WTC11 (cell line): ENCODE measurements around the gene ASZ1. TPM values are rescaled to one million over a fixed set of nuclear protein-coding genes. Genes with fewer than 3 reads are reported as not detected.
A peak's percentile ranks its signal among the peaks of the same experiment; 100 is the strongest.

ENCODE experiments used
- ATAC-seq: fragments of 200-7000 bp; cut with Tn5 transposase; 2 replicates; pipeline ENCODE4 v1.10.0; 2021; ENCODE audit warnings: mild to moderate bottlenecking, moderate library complexity
- CTCF ChIA-PET: fragments of 300-600 bp; sonication (Branson Sonifier 250); formaldehyde crosslinking; loops from one replicate; lab custom pipeline; 2021; ENCODE audit warnings: antibody characterized with exemption; lab: Charles Lee
- POLR2A ChIA-PET: fragments of 350-600 bp; sonication (Branson Sonifier 250); formaldehyde crosslinking; loops from one replicate; lab custom pipeline; 2021; ENCODE audit warnings: antibody characterized with exemption; lab: Charles Lee
- DNase-seq: peaks from one replicate; pipeline ENCODE4 v3.0.0; 2021; ENCODE audit warnings: low spot score
- H3K27ac Mint-ChIP-seq: 2 replicates; pipeline ENCODE4 v1.8.0; 2021; ENCODE audit warnings: mixed read lengths
- H3K27me3 Mint-ChIP-seq: 2 replicates; pipeline ENCODE4 v1.8.0; 2021; ENCODE audit warnings: low read depth, mild to moderate bottlenecking, moderate library complexity, mixed read lengths
- H3K36me3 Mint-ChIP-seq: 2 replicates; pipeline ENCODE4 v1.8.0; 2021; ENCODE audit warnings: mixed read lengths
- H3K4me1 Mint-ChIP-seq: 2 replicates; pipeline ENCODE4 v1.8.0; 2022; ENCODE audit warnings: mixed read lengths
- H3K4me3 Mint-ChIP-seq: 2 replicates; pipeline ENCODE4 v1.8.0; 2021; ENCODE audit warnings: mild to moderate bottlenecking, moderate library complexity, mixed read lengths
- H3K9me3 Mint-ChIP-seq: 2 replicates; pipeline ENCODE4 v1.8.0; 2021; ENCODE audit warnings: mixed read lengths
- ATF1 ChIP-seq: sonication (generic); formaldehyde crosslinking; IDR thresholded peaks from 2 replicates; pipeline ENCODE4 v1.8.1; 2023; ENCODE audit warnings: mild to moderate bottlenecking, moderate library complexity, missing genetic modification reagents
- ATF2 ChIP-seq: sonication (generic); formaldehyde crosslinking; IDR thresholded peaks from 2 replicates; pipeline ENCODE4 v1.8.1; 2022; ENCODE audit warnings: low read depth, missing genetic modification reagents, borderline replicate concordance
- CDX4 ChIP-seq: fragments of 250-450 bp; sonication (Bioruptor Pico); IDR thresholded peaks from 2 replicates; pipeline ENCODE4 v1.9.0; 2021; ENCODE audit warnings: moderate library complexity, mild to moderate bottlenecking, inconsistent platforms, borderline replicate concordance
- CREM ChIP-seq: sonication (generic); formaldehyde crosslinking; IDR thresholded peaks from 2 replicates; pipeline ENCODE4 v1.8.1; 2022; ENCODE audit warnings: mild to moderate bottlenecking, missing genetic modification reagents, moderate library complexity
- ERG ChIP-seq: fragments of 250-450 bp; sonication (Bioruptor Pico); IDR thresholded peaks from 2 replicates; pipeline ENCODE4 v1.8.0; 2021; ENCODE audit warnings: mild to moderate bottlenecking
- FOXJ3 ChIP-seq: sonication (generic); formaldehyde crosslinking; IDR thresholded peaks from 2 replicates; pipeline ENCODE4 v1.9.0; 2021; ENCODE audit warnings: missing genetic modification reagents, mild to moderate bottlenecking, borderline replicate concordance
- FOXP1 ChIP-seq: sonication (generic); formaldehyde crosslinking; IDR thresholded peaks from 2 replicates; pipeline ENCODE4 v1.8.0; 2022; ENCODE audit warnings: missing genetic modification reagents, mild to moderate bottlenecking, moderate library complexity, borderline replicate concordance
- HMGXB4 ChIP-seq: sonication (generic); formaldehyde crosslinking; IDR thresholded peaks from 2 replicates; pipeline ENCODE4 v1.8.1; 2023; ENCODE audit warnings: mild to moderate bottlenecking, moderate library complexity, missing genetic modification reagents
- IRF2 ChIP-seq: sonication (generic); formaldehyde crosslinking; IDR thresholded peaks from 2 replicates; pipeline ENCODE4 v1.8.0; 2022; ENCODE audit warnings: low read depth, missing genetic modification reagents, borderline replicate concordance
- MAX ChIP-seq: sonication (generic); formaldehyde crosslinking; IDR thresholded peaks from 2 replicates; pipeline ENCODE4 v1.8.0; 2022; ENCODE audit warnings: mild to moderate bottlenecking, missing genetic modification reagents
- NR2C2 ChIP-seq: sonication (generic); formaldehyde crosslinking; IDR thresholded peaks from 2 replicates; pipeline ENCODE4 v1.8.0; 2022; ENCODE audit warnings: mild to moderate bottlenecking, missing genetic modification reagents
- NR3C1 ChIP-seq: sonication (generic); formaldehyde crosslinking; conservative IDR thresholded peaks from 2 replicates; pipeline ENCODE4 v1.8.1; 2023; ENCODE audit warnings: low read depth, mild to moderate bottlenecking, missing genetic modification reagents
- RELA ChIP-seq: sonication (generic); formaldehyde crosslinking; IDR thresholded peaks from 2 replicates; pipeline ENCODE4 v1.8.1; 2022; ENCODE audit warnings: missing genetic modification reagents, mild to moderate bottlenecking, borderline replicate concordance
- SMAD3 ChIP-seq: sonication (generic); formaldehyde crosslinking; IDR thresholded peaks from 2 replicates; pipeline ENCODE4 v1.8.0; 2022; ENCODE audit warnings: missing genetic modification reagents, mild to moderate bottlenecking, borderline replicate concordance
- TCF7 ChIP-seq: sonication (generic); formaldehyde crosslinking; IDR thresholded peaks from 2 replicates; pipeline ENCODE4 v1.8.0; 2022; ENCODE audit warnings: mild to moderate bottlenecking, low read depth, missing genetic modification reagents, moderate library complexity
- TEAD1 ChIP-seq: sonication (generic); formaldehyde crosslinking; IDR thresholded peaks from 2 replicates; pipeline ENCODE4 v1.8.0; 2022; ENCODE audit warnings: mild to moderate bottlenecking, missing genetic modification reagents
- ZBTB21 ChIP-seq: sonication (generic); formaldehyde crosslinking; IDR thresholded peaks from 2 replicates; pipeline ENCODE4 v1.8.1; 2023; ENCODE audit warnings: mild to moderate bottlenecking, missing genetic modification reagents, borderline replicate concordance
- ZMAT4 ChIP-seq: fragments of 250-450 bp; sonication (Bioruptor Pico); IDR thresholded peaks from 2 replicates; pipeline ENCODE4 v1.9.0; 2021; ENCODE audit warnings: mild to moderate bottlenecking
- ZNF138 ChIP-seq: sonication (generic); formaldehyde crosslinking; conservative IDR thresholded peaks from 2 replicates; pipeline ENCODE4 v1.8.1; 2022; ENCODE audit warnings: mild to moderate bottlenecking, moderate library complexity, missing genetic modification reagents
- ZNF219 ChIP-seq: sonication (generic); formaldehyde crosslinking; IDR thresholded peaks from 2 replicates; pipeline ENCODE4 v1.8.0; 2023; ENCODE audit warnings: missing genetic modification reagents, mild to moderate bottlenecking, borderline replicate concordance
- ZNF263 ChIP-seq: sonication (generic); formaldehyde crosslinking; IDR thresholded peaks from 2 replicates; pipeline ENCODE4 v1.8.1; 2022; ENCODE audit warnings: low read depth, mild to moderate bottlenecking, moderate library complexity, missing genetic modification reagents
- ZNF512 ChIP-seq: sonication (generic); formaldehyde crosslinking; IDR thresholded peaks from 2 replicates; pipeline ENCODE4 v1.8.1; 2022; ENCODE audit warnings: missing genetic modification reagents, borderline replicate concordance
- total RNA-seq: library from RNA; stranded (reverse); gene quantifications from 3 replicates; pipeline ENCODE4 v1.2.3, GENCODE V29; 2021

ASZ1 gene
- total RNA-seq, 1 experiment from 2014 or later, result not detected

- TF ChIP-seq ZNF138 (CRISPR knock-in tag) (no peak), FOXP1 (CRISPR knock-in tag) (peak; percentile 83), CREM (CRISPR knock-in tag) (no peak), MAX (CRISPR knock-in tag) (peak; percentile 66; the same call in 1 of the 2 replicates), TEAD1 (CRISPR knock-in tag) (0 out of 2 replicates have a peak, but pooled peaks have one; percentile 10), NR3C1 (CRISPR knock-in tag) (0 out of 2 replicates have a peak, but pooled peaks have one; percentile 9)
These were observed 103.2 kb downstream of the ASZ1 start for GRCh38 chr7:117323851-117324711.

GRCh38 chr7:117323305-117323850, 103.9 kb downstream of the ASZ1 start:
- DNase-seq (peak; percentile 18), ATAC-seq (peak; percentile 54)
- Mint-ChIP-seq H3K36me3 (no peaks in the 10 kb centered on the region), H3K27me3 (peaks cover 97% of the 10 kb centered on the region), H3K4me1 (peaks cover 16% of the 10 kb centered on the region), H3K9me3 (peaks cover 4% of the 10 kb centered on the region), H3K27ac (no peak overlapping the region), H3K4me3 (peak overlapping the region; percentile 88)
- ChIA-PET POLR2A (no interaction called here), CTCF (interaction anchor here (0.9 to 4.0 kb wide), 4 partner anchors 9 to 110 kb away, joined by 3 to 24 read pairs (median 4); no protein-coding TSS in a partner anchor)
- TF ChIP-seq ZNF512 (no peak), CDX4 (no peak), ATF1 (CRISPR knock-in tag) (no peak), SMAD3 (CRISPR knock-in tag) (no peak), ZBTB21 (no peak), TCF7 (CRISPR knock-in tag) (no peak), ERG (CRISPR knock-in tag) (no peak), HMGXB4 (CRISPR knock-in tag) (no peak), NR2C2 (no peak), MAX (CRISPR knock-in tag) (no peak), ZNF263 (CRISPR knock-in tag) (no peak), RELA (CRISPR knock-in tag) (no peak), ZMAT4 (CRISPR knock-in tag) (no peak), FOXJ3 (CRISPR knock-in tag) (no peak), ZNF219 (CRISPR knock-in tag) (no peak), IRF2 (CRISPR knock-in tag) (no peak), ATF2 (CRISPR knock-in tag) (no peak)

More at GRCh38 chr7:117323851-117324711, 103.2 kb downstream of the ASZ1 start:
- CTCF ChIA-PET, result interaction anchor here (0.9 to 4.0 kb wide), 3 partner anchors 10 to 111 kb away, joined by 3 to 24 read pairs (median 6); no protein-coding TSS in a partner anchor
- peak overlapping the region; percentile 88 for H3K4me3 Mint-ChIP-seq
- DNase-seq (peak; percentile 38), ATAC-seq (peak; percentile 62)
- POLR2A ChIA-PET, result no interaction called here
- peaks cover 16% of the 10 kb centered on the region for H3K4me1 Mint-ChIP-seq
- H3K9me3 Mint-ChIP-seq, result peaks cover 4% of the 10 kb centered on the region
- no peak overlapping the region for H3K27ac Mint-ChIP-seq
- H3K36me3 Mint-ChIP-seq, result no peaks in the 10 kb centered on the region
- peaks cover 94% of the 10 kb centered on the region for H3K27me3 Mint-ChIP-seq
